ENCODE results near the gene CLEC4D. TPM values are rescaled to one million over a fixed set of nuclear protein-coding genes. Genes with fewer than 3 reads are reported as not detected.

Gene CLEC4D
- not detected in 2 replicates for total RNA-seq (2014; rRNA removed; shearing (Covaris generic))
- not detected in 2 replicates for polyA plus RNA-seq (2016; fragmentation: Nextera tagmentation; extraction: Ambion mirVana)

DNA sequence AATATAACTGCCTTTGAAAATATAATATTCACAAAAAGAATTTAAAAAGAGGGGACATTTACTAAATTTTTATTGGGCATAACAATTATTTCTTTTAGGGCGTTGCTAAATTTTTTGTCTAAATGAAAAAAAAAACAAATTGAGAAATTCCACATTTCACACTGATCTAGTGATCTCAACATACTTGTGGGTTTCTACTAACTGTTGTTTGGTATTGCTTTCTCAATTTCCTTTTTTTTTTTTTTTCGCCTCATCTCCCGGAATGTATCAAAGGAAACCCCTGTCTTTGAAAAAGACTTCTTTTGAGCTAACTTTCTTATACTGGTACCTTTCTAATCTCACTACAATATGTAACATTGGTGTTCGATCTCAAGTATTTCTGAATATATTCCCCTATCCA is at the start of gene CLEC4D:
CLEC4D (plus strand) TSS at position 248 of the 400 bp plus-strand sequence. CDS start 230 bp downstream, outside the sequence.
- Histone ChIP-seq H3F3A (ENCODE audit: insufficient read depth) (no peaks in the 10 kb centered on the region), H3K4me3 (no peak within 1 kb of the TSS), H3K27me3 (replicated peaks; ENCODE audit: insufficient read depth) (peaks cover 7% of the 10 kb centered on the region; the same call in 1 of the 2 replicates), H3K9ac (no peak within 1 kb of the TSS), H3K36me3 (ENCODE audit: low read depth) (no peaks in the 10 kb centered on the region), H3K27ac (no peak within 1 kb of the TSS), H3K79me2 (ENCODE audit: insufficient read depth) (no peaks in the 10 kb centered on the region), H4K20me1 (ENCODE audit: insufficient read depth) (no peaks in the 10 kb centered on the region), H3K9me3 (ENCODE audit: low read depth) (no peaks in the 10 kb centered on the region), H3K9me2 (ENCODE audit: insufficient read depth) (no peaks in the 10 kb centered on the region), H3K4me1 (ENCODE audit: insufficient read depth) (no peaks in the 10 kb centered on the region), H3K4me2 (ENCODE audit: unreplicated experiment) (no peak within 1 kb of the TSS), H2AFZ (no peak within 1 kb of the TSS)
- no peak for DNase-seq
- WGBS, 2 experiments (ENCODE audit: low coverage in 1 of 2, low lambda C conversion rate in 2 of 2, missing lambda C conversion rate in 2 of 2): 19 to 27% methylated on average over 4 of the region's 4 CpGs
- in situ Hi-C loops (cut with MboI): no loop called here
- TF ChIP-seq EZH2 (IDR thresholded peaks at IDR 0.05; ENCODE audit: insufficient read depth, poor library complexity, severe bottlenecking): no peak
- TF ChIP-seq EZH2phosphoT487 (IDR thresholded peaks at IDR 0.05; ENCODE audit: insufficient read depth, low read depth): no peak

DNA sequence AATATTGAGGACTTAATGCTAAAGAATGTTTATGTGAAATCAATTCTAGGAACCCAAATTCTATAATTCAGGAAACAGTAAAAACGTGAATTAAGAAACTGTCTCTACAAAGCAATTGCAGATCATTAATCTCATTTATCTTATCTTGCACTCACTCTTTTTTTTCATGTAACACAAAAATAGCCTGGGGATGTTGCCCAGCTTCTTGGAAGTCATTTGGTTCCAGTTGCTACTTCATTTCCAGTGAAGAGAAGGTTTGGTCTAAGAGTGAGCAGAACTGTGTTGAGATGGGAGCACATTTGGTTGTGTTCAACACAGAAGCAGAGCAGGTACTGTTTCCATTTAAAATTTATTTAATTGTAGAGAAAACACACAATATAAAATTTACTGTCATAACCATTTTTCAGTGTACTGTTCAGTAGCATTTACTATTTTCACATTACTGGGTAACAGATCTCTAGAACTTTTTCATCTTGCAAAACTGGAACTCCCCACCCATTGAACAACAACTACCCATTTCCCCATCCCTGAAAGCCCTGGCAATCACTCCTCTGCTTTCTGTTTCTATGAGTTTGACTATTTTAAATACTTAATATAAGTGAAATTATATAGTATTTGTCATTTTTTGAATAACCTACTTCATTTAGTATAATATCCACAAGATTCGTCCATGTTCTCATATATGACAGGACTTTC is 47.9 kb upstream of the CLEC4D start:
- Histone ChIP-seq H3K79me2 (ENCODE audit: insufficient read depth) (no peaks in the 10 kb centered on the region), H3K4me3 (no peak overlapping the region), H3K4me1 (ENCODE audit: insufficient read depth) (no peaks in the 10 kb centered on the region), H3F3A (ENCODE audit: insufficient read depth) (no peaks in the 10 kb centered on the region), H3K27ac (no peak overlapping the region), H2AFZ (no peak overlapping the region), H4K20me1 (ENCODE audit: insufficient read depth) (no peaks in the 10 kb centered on the region), H3K4me2 (ENCODE audit: unreplicated experiment) (no peak overlapping the region), H3K27me3 (replicated peaks; ENCODE audit: insufficient read depth) (no peaks in the 10 kb centered on the region; the same call in 1 of the 2 replicates), H3K9me2 (ENCODE audit: insufficient read depth) (no peaks in the 10 kb centered on the region), H3K36me3 (ENCODE audit: low read depth) (no peaks in the 10 kb centered on the region), H3K9me3 (ENCODE audit: low read depth) (no peaks in the 10 kb centered on the region), H3K9ac (no peak overlapping the region)
- in situ Hi-C loops (cut with MboI): no loop called here
- TF ChIP-seq EZH2 (IDR thresholded peaks at IDR 0.05; ENCODE audit: insufficient read depth, poor library complexity, severe bottlenecking) (no peak), EZH2phosphoT487 (IDR thresholded peaks at IDR 0.05; ENCODE audit: insufficient read depth, low read depth) (no peak)
- WGBS, 2 experiments (ENCODE audit: low coverage in 1 of 2, low lambda C conversion rate in 2 of 2, missing lambda C conversion rate in 2 of 2): 0% methylated on average over 2 of the region's 2 CpGs
- DNase-seq: no peak

DNA sequence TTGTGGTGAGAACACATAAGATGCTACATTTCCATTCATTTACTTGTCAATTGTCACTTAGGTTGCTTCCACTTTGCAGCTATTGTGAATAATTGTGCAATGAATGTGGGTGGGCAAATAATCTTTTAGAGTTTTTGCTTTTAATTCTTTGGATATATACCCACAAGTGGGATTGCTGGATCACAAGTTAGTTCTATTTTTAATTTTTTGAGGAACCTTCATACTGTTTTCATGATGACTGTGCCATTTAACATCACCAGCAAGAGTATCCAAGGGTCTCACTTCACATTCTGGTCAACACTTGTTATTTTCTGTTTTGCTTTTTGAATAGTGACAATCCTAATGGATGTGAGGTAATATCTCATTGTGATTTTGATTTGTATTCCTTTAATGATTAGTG is 47.1 kb upstream of the CLEC4D start:
- Histone ChIP-seq H4K20me1 (ENCODE audit: insufficient read depth) (no peaks in the 10 kb centered on the region), H3K4me3 (no peak overlapping the region), H3K27me3 (replicated peaks; ENCODE audit: insufficient read depth) (no peaks in the 10 kb centered on the region; the same call in 1 of the 2 replicates), H3K36me3 (ENCODE audit: low read depth) (no peaks in the 10 kb centered on the region), H3F3A (ENCODE audit: insufficient read depth) (no peaks in the 10 kb centered on the region), H3K9ac (no peak overlapping the region), H3K4me2 (ENCODE audit: unreplicated experiment) (no peak overlapping the region), H3K9me2 (ENCODE audit: insufficient read depth) (no peaks in the 10 kb centered on the region), H3K4me1 (ENCODE audit: insufficient read depth) (no peaks in the 10 kb centered on the region), H2AFZ (no peak overlapping the region), H3K27ac (no peak overlapping the region), H3K79me2 (ENCODE audit: insufficient read depth) (no peaks in the 10 kb centered on the region), H3K9me3 (ENCODE audit: low read depth) (no peaks in the 10 kb centered on the region)
- no peak for TF ChIP-seq EZH2phosphoT487 (IDR thresholded peaks at IDR 0.05; ENCODE audit: insufficient read depth, low read depth)
- no peak for TF ChIP-seq EZH2 (IDR thresholded peaks at IDR 0.05; ENCODE audit: insufficient read depth, poor library complexity, severe bottlenecking)
- no peak for DNase-seq
- in situ Hi-C loops (cut with MboI): no loop called here

DNA sequence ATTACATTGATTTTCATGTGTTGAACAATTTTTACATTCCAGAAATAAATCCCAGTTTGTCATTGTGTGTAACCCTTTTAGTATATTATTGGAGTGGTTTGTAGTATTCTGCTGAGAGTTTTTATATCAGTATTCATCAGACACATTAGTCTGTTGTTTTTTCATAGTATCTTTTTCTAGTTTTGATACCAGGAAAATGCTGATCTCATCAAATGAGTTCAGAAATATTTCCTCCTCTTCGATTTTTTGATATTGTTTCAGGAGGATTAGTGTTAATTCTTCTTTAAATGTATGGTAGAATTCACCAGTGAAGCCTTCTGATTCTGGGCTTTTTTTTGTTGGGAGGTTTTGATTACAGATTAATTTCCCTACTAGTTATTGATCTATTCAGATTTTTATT is 42.2 kb upstream of the CLEC4D start:
- no peak for TF ChIP-seq EZH2phosphoT487 (IDR thresholded peaks at IDR 0.05; ENCODE audit: insufficient read depth, low read depth)
- TF ChIP-seq EZH2 (IDR thresholded peaks at IDR 0.05; ENCODE audit: insufficient read depth, poor library complexity, severe bottlenecking): no peak
- H2AFZ ChIP-seq: no peak overlapping the region
- no peak overlapping the region for H3K4me2 ChIP-seq (ENCODE audit: unreplicated experiment)
- WGBS, 2 experiments (ENCODE audit: low coverage in 1 of 2, low lambda C conversion rate in 2 of 2, missing lambda C conversion rate in 2 of 2): 0% methylated on average over 1 of the region's 1 CpG
- no peaks in the 10 kb centered on the region for H3K4me1 ChIP-seq (ENCODE audit: insufficient read depth)
- DNase-seq: no peak
- no peak overlapping the region for H3K9ac ChIP-seq
- H4K20me1 ChIP-seq (ENCODE audit: insufficient read depth): no peaks in the 10 kb centered on the region
- H3K36me3 ChIP-seq (ENCODE audit: low read depth): no peaks in the 10 kb centered on the region
- no peaks in the 10 kb centered on the region for H3K27me3 ChIP-seq (replicated peaks; ENCODE audit: insufficient read depth)
- H3K4me3 ChIP-seq: no peak overlapping the region
- no peak overlapping the region for H3K27ac ChIP-seq
- no peaks in the 10 kb centered on the region for H3K9me3 ChIP-seq (ENCODE audit: low read depth)
- no peaks in the 10 kb centered on the region for H3F3A ChIP-seq (ENCODE audit: insufficient read depth)
- H3K9me2 ChIP-seq (ENCODE audit: insufficient read depth): no peaks in the 10 kb centered on the region
- in situ Hi-C loops (cut with MboI): no loop called here
- no peaks in the 10 kb centered on the region for H3K79me2 ChIP-seq (ENCODE audit: insufficient read depth)

All from GM23248 (cell line).